Measurements from ENCODE around the gene SRC. TPM values are rescaled to one million over a fixed set of nuclear protein-coding genes. Genes with fewer than 3 reads are reported as not detected.

Gene SRC
- total RNA-seq, 1 experiment from 2014 or later: 42.3 TPM

- H3K9me3 ChIP-seq (ENCODE audit: control insufficient read depth in 1 of 2, insufficient read depth in 1 of 2, low read depth in 1 of 2, low read length in 2 of 2): no peaks in the 10 kb centered on the region
- POLR2A ChIA-PET: no interaction called here
- no peak overlapping the region for H3K27ac ChIP-seq (ENCODE audit: low read depth, low read length)
- no peak overlapping the region for H3K4me3 ChIP-seq (replicated peaks in 1 of 2; ENCODE audit: low read depth in 1 of 2, low read length in 2 of 2)
- ATAC-seq (no peak), DNase-seq (ENCODE audit: low read depth, low spot score) (no peak)
- TF ChIP-seq REST (IDR thresholded peaks at IDR 0.05; ENCODE audit: low read depth): no peak
- peaks cover 13 to 24% of the 10 kb centered on the region in 2 experiments for H3K4me1 ChIP-seq (ENCODE audit: control insufficient read depth in 1 of 2, insufficient read depth in 2 of 2, low read length in 2 of 2)
- no peaks in the 10 kb centered on the region for H3K9me2 ChIP-seq (ENCODE audit: insufficient read depth)
- CTCF ChIA-PET: no interaction called here
- H3K36me3 ChIP-seq (ENCODE audit: control insufficient read depth in 1 of 2, insufficient read depth in 2 of 2, low read length in 2 of 2): peaks cover 14 to 33% of the 10 kb centered on the region in 2 experiments; a peak in 3 of 4 replicates
- peaks cover 77% of the 10 kb centered on the region for H3K79me2 ChIP-seq (ENCODE audit: insufficient read depth, low read length)
- no peak overlapping the region for H3K9ac ChIP-seq (ENCODE audit: low read length)
- H3K27me3 ChIP-seq (ENCODE audit: insufficient read depth, low read length): no peaks in the 10 kb centered on the region
- H3K4me2 ChIP-seq (ENCODE audit: low read length): no peak overlapping the region
- BruUV-seq (replicated peaks): no TSS peak
- no peaks in the 10 kb centered on the region for H4K20me1 ChIP-seq (ENCODE audit: insufficient read depth)
- no peak overlapping the region for H2AFZ ChIP-seq (ENCODE audit: low read depth, low read length, poor library complexity, severe bottlenecking)
- RAD21 ChIA-PET (ENCODE audit: low non-redundant PET in 1 of 2, low total read pairs in 2 of 2, uncharacterized antibody in 2 of 2, unreplicated experiment in 2 of 2): no interaction called here
- intact Hi-C loops (cut with micrococcal nuclease): loop anchor here (5.0 kb wide), 1 partner anchor 42 kb away; no protein-coding TSS in a partner anchor
These were observed 46.0 kb upstream of the SRC start for GRCh38 chr20:37299718-37300528.

GRCh38 chr20:37301120-37301519, 44.8 kb upstream of the SRC start:
- Histone ChIP-seq H3K9me2 (ENCODE audit: insufficient read depth) (no peaks in the 10 kb centered on the region), H3K27me3 (ENCODE audit: insufficient read depth, low read length) (no peaks in the 10 kb centered on the region), H3K9me3 (ENCODE audit: control insufficient read depth in 1 of 2, insufficient read depth in 1 of 2, low read depth in 1 of 2, low read length in 2 of 2) (no peaks in the 10 kb centered on the region), H3K79me2 (ENCODE audit: insufficient read depth, low read length) (peaks cover 66% of the 10 kb centered on the region), H3K4me3 (replicated peaks in 1 of 2; ENCODE audit: low read depth in 1 of 2, low read length in 2 of 2) (no peak overlapping the region), H2AFZ (ENCODE audit: low read depth, low read length, poor library complexity, severe bottlenecking) (no peak overlapping the region), H3K9ac (ENCODE audit: low read length) (no peak overlapping the region), H3K4me2 (ENCODE audit: low read length) (no peak overlapping the region), H3K4me1 (ENCODE audit: control insufficient read depth in 1 of 2, insufficient read depth in 2 of 2, low read length in 2 of 2) (peaks cover 3 to 12% of the 10 kb centered on the region in 2 experiments), H4K20me1 (ENCODE audit: insufficient read depth) (no peaks in the 10 kb centered on the region), H3K36me3 (ENCODE audit: control insufficient read depth in 1 of 2, insufficient read depth in 2 of 2, low read length in 2 of 2) (peaks cover 14 to 33% of the 10 kb centered on the region in 2 experiments; a peak in 3 of 4 replicates), H3K27ac (ENCODE audit: low read depth, low read length) (no peak overlapping the region)
- DNase-seq (ENCODE audit: low read depth, low spot score) (no peak), ATAC-seq (no peak)
- BruUV-seq (replicated peaks): no TSS peak
- ChIA-PET POLR2A (no interaction called here), CTCF (no interaction called here), RAD21 (ENCODE audit: low non-redundant PET in 1 of 2, low total read pairs in 2 of 2, uncharacterized antibody in 2 of 2, unreplicated experiment in 2 of 2) (no interaction called here)
- intact Hi-C loops (cut with micrococcal nuclease): no loop called here
- TF ChIP-seq REST (IDR thresholded peaks at IDR 0.05; ENCODE audit: low read depth): no peak
- no peak for TF ChIP-seq ZNF274 (IDR thresholded peaks at IDR 0.05; ENCODE audit: low read depth, low read length)
- no peak for TF ChIP-seq CBX3 (IDR thresholded peaks at IDR 0.05; ENCODE audit: low read depth)
- TF ChIP-seq YY1 (IDR thresholded peaks at IDR 0.05; ENCODE audit: extremely low read depth, insufficient replicate concordance, low read depth, low read length): no peak
- TF ChIP-seq EGR1 (IDR thresholded peaks at IDR 0.05; ENCODE audit: low read depth): no peak
- TF ChIP-seq ZFX (IDR thresholded peaks at IDR 0.05): no peak
- no peak for TF ChIP-seq POLR2AphosphoS5 (IDR thresholded peaks at IDR 0.05; ENCODE audit: low read depth, low read length)
- TF ChIP-seq ELF1 (IDR thresholded peaks at IDR 0.05; ENCODE audit: borderline replicate concordance, low read depth): no peak
- TF ChIP-seq SP1 (IDR thresholded peaks at IDR 0.05; ENCODE audit: low read depth): no peak

All from HCT116 (cell line).